ENCODE data around the gene WDR7.

DNA sequence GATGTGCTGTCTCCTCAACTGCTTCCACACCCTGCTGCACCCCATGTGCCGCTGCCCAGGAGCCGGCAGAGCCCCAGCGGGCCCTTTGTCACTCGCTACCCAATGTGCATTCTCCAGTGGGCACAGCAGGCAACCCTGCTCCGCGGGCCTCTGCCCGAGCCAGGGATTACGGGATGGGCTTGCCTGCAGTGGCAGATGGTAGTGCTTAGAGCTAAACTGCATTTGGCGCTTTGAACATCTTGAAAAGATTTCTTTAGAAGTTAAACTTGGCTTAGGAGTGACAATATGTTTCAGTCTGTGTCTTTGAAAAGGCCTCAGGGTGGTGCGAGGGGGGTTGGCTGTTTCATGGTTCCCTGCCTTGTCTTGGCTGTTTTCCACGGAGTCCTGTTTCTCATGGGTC, 411.7 kb downstream of the WDR7 start:
- TF ChIP-seq ATF3 (IDR thresholded peaks at IDR 0.05) (no peak), POLR2AphosphoS5 (IDR thresholded peaks at IDR 0.05; ENCODE audit: low read depth, low read length) (no peak)
- TF ChIP-seq, protein P1, sequence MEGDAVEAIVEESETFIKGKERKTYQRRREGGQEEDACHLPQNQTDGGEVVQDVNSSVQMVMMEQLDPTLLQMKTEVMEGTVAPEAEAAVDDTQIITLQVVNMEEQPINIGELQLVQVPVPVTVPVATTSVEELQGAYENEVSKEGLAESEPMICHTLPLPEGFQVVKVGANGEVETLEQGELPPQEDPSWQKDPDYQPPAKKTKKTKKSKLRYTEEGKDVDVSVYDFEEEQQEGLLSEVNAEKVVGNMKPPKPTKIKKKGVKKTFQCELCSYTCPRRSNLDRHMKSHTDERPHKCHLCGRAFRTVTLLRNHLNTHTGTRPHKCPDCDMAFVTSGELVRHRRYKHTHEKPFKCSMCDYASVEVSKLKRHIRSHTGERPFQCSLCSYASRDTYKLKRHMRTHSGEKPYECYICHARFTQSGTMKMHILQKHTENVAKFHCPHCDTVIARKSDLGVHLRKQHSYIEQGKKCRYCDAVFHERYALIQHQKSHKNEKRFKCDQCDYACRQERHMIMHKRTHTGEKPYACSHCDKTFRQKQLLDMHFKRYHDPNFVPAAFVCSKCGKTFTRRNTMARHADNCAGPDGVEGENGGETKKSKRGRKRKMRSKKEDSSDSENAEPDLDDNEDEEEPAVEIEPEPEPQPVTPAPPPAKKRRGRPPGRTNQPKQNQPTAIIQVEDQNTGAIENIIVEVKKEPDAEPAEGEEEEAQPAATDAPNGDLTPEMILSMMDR (IDR thresholded peaks at IDR 0.05 in 2 of 3, conservative IDR thresholded peaks at IDR 0.05 in 1 of 3; ENCODE audit: borderline replicate concordance in 1 of 3, insufficient read depth in 1 of 3, low read depth in 2 of 3, low read length in 2 of 3): no peak
- TF ChIP-seq, protein P2, sequence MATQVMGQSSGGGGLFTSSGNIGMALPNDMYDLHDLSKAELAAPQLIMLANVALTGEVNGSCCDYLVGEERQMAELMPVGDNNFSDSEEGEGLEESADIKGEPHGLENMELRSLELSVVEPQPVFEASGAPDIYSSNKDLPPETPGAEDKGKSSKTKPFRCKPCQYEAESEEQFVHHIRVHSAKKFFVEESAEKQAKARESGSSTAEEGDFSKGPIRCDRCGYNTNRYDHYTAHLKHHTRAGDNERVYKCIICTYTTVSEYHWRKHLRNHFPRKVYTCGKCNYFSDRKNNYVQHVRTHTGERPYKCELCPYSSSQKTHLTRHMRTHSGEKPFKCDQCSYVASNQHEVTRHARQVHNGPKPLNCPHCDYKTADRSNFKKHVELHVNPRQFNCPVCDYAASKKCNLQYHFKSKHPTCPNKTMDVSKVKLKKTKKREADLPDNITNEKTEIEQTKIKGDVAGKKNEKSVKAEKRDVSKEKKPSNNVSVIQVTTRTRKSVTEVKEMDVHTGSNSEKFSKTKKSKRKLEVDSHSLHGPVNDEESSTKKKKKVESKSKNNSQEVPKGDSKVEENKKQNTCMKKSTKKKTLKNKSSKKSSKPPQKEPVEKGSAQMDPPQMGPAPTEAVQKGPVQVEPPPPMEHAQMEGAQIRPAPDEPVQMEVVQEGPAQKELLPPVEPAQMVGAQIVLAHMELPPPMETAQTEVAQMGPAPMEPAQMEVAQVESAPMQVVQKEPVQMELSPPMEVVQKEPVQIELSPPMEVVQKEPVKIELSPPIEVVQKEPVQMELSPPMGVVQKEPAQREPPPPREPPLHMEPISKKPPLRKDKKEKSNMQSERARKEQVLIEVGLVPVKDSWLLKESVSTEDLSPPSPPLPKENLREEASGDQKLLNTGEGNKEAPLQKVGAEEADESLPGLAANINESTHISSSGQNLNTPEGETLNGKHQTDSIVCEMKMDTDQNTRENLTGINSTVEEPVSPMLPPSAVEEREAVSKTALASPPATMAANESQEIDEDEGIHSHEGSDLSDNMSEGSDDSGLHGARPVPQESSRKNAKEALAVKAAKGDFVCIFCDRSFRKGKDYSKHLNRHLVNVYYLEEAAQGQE (IDR thresholded peaks at IDR 0.05; ENCODE audit: low read depth): no peak
